Fibroblast of skin of abdomen (primary cell): ENCODE results near the gene STIM1.

Experiments
- DNase-seq: peaks from one replicate; pipeline ENCODE4 v3.0.0-alpha.2; 2013

The STIM1 gene

DNA sequence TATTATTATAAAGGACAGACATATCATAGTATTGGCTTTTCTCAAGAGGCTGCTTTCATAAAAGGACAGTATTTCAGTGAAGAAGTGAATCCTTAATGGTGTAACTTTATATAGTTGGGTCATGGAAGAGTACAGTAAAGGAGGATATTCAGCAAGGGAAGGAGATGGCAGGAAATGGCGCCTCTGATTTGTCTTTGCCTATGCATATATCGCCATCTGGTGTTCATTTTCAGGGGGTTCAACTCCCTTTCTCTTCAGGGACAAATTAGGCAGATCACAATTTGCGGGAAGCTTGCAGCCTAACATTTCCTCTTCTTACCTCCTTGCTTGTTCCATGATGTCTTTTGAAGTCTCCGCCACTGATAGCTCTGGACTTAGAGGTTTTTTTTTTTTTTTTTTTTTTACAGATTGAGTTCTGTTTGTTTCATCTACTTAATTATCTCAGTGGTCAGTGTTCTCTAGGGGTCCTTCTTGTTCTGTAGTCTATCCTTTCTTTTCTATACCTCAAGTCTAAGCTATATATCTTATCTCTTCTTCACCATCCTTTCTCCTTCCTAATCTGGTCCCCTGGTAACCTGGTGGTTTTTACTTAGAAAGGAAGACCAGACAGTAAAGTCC, 217.3 kb downstream of the STIM1 start:
- DNase-seq = peak; percentile 70

DNA sequence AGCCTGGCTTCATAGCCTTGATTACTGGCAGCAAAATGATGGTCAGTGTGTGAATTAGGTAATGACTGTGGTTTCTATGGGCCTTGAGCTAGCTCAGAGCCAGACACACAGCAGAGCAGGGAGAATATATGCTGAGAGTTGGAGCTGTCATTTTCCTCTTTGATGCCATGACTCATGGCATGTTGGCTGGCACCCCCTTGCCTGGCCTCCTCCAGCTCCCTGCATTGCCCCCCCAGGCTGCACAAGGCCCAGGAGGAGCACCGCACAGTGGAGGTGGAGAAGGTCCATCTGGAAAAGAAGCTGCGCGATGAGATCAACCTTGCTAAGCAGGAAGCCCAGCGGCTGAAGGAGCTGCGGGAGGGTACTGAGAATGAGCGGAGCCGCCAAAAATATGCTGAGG, 218.8 kb downstream of the STIM1 start:
- DNase-seq = no peak

DNA sequence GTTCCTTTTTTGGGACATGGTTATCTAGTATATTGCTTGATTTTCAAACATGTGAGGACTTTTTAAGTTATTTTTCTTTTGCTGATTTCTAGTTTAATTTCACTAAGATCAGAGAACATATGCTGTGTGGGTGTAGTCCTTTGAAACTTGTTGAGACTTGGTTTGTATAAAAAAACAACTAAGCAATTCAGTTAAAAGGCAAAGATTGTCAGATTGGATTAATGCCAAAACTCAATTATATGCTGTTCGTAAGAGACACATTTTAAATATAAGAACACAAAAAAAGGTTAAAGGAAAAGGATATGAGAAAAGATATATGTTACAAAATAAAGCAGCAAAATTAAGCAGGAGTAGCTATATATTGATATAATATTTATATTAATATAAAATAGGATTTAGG, 221.3 kb downstream of the STIM1 start:
- no peak for DNase-seq

DNA sequence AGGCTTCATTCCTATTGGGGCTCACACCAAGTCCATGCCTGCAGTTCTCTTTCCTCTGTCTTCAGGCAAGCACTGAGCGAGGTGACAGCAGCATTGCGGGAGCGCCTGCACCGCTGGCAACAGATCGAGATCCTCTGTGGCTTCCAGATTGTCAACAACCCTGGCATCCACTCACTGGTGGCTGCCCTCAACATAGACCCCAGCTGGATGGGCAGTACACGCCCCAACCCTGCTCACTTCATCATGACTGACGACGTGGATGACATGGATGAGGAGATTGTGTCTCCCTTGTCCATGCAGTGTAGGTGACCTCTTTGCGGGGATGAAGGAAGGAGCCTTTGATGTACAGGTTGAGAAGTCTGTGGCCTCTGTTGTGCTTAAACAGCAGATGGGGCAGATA, 227.7 kb downstream of the STIM1 start:
- DNase-seq = no peak

DNA sequence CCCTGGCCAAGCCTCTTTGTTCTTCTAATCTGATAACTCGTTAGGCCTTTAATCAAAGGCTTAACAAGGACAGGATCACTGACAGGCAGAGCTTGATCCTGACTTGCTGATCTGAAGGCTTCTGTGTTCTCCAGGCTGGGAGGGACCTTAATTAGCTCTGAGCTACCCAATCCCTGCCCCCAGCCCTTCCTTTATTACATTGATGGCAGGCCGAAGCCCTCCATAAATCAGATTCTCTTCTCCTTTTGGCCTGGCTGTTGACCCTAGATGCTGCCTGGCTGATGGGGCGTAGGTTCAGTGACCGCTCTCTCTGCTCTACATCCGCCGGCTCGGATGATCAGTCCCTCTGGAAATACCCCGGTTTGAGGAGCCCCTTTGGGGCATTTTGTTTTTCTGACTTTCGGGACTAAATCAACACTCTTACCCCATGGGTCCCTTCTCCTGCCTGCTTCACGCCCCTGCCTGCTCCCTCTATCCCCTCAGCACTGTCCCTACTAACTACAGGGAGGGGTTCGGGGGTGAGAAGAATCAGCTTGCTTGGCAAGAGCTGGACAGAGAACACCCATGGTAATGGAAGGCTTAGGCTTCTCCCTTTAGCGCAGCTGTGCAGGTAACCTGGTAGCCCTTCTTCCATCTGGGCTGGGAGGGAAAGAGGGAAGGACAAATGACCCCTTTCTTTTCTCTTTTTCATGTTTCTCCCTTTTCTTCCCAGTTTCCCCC, 229.1 kb downstream of the STIM1 start:
- DNase-seq = no peak

DNA sequence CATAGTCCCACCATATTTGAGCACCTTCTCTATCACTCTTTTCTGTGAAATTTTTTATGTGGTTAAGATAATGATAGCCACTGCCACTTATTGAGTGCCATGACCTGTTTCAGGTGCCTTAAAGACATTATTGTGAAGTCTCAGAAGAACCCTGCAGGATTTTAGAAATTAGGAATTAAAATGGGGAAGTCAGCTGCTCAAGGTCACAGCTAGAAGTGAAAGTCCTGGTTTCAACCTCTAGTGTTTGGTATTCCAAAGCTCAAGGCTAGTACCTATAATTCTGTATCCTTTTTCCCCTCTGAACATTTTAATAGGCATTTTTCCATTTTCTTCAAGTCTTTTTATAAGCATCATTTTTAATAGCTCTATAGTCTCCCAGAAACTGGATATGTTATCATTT, 230.1 kb downstream of the STIM1 start:
- no peak for DNase-seq

DNA sequence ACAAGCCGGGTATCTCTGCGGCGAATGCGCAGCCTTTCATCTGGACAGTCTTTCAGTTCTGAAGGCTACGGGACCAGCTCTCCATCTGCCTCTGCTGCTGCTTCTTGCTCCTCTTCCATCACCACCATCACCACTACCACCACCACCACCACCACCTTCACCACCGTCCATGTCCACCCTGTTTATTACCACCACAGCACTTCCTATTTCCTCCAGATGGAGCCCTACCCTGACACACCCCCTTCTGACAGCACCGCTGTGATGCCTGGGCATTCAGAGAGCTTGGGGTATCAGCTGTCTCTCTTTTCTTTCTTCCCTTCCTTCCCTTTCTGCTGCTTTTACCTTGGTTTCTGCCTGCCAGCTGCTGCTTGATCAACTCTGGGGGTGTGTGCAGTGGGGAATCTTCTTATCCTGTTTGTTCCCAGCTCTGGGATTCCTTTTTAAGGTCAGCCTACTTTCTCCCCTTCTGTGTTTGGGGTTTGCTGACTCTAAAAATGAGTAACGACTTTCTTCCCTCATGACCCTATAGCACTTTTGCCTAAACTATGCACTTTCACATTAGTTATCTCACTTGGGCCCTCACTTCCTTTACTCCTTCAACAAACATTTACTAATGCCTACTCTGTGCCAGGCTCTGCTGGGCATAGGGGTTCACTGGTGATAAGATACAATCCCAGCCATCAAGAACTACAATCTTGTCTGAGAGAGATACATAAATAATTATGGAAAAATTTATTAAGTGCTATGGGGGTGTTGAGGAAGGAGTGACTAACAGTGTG, 231.3 kb downstream of the STIM1 start:
- no peak for DNase-seq

DNA sequence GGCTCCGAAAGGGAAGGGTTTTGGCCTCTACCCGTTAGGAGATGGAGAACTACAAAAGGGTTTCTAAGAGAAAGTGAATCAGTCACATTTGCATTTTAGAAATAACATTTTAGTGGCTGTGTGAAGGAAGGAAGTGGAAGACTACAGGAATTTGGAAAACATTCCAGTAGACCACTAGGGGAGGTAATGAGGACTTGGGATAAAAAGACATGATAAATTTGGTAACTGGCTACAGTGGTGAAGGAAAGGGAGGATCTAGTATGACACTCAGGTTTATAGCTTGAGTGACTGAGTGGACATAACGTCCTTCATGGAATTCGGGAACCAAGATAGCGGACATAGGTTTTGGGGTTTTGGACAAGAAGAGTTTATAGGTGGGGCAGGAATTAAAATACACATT, 232.1 kb downstream of the STIM1 start:
- peak; percentile 39 for DNase-seq

DNA sequence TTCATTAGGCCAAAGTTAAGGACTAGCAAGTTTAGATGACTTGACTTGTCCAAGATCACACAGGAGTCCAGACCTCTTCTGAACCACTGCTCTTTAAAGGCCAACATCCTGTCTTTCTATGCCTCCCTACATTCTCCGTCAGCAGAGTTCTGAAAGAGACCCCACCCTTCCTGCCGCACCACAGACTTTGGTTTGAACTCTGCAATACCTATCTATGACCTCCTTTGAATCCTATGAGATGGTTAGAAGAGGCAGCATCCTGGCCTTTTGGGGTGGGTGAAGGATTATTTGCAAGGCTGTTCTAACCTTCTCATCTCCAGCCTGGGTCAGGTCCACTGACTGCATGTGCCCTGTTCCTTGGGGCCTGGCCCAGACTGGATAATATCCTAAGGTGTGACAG, 234.8 kb downstream of the STIM1 start:
- no peak for DNase-seq

DNA sequence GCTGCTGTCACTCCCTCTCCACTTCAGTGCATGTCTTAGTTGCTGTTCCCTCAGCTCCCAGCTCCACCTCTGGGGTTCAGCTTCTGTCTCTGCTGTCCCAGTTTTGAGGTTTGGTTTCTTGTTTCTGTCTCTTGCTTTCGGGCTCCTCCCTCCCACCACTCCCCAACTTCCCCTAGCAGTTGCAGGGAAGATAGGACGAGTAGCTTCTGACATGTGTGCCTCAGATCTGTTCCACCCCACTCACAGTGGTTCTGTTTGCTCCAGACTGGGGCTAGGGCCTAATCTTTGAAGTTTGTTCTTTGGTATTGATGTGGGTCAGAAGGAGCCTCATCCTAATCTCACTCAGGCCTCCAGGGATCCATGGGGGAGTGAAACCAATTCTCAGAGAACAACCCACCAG, 236.6 kb downstream of the STIM1 start:
- DNase-seq = no peak

DNA sequence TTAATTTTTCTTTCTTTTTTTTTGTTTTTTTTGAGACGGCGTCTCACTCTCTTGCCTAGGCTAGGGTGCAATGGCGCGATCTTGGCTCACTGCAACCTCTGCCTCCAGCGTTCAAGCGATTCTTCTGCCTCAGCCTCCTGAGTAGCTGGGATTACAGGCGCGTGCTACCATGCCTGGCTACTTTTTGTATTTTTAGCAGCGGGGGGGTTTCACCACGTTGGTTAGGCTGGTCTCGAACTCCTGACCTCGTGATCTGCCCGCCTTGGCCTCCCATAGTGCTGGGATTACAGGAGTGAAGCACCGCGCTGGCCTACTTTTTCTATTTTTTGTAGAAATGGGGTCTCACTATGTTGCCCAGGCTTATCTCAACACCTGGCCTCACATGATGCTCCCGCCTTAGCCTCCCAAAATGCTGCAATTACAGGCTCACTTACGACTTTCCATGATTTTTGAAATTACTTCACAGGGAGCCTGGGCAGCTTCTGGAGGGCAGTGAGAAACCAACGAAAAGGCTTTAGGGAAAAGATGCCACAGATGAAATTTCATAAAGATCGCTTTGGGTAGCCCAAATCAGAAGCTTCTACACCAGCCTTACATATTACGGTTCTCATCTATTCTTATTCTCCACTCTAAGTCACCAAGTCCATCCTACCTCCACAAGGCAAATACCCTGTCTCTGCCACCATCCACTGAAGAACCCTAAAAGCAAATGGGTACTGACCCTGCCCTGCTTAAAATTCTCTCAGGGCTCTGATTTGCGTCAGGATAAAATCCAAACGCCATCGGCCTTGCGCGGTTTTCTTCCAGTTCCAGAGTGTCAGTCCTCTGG, 238.3 kb downstream of the STIM1 start:
- peak; percentile 14 for DNase-seq

DNA sequence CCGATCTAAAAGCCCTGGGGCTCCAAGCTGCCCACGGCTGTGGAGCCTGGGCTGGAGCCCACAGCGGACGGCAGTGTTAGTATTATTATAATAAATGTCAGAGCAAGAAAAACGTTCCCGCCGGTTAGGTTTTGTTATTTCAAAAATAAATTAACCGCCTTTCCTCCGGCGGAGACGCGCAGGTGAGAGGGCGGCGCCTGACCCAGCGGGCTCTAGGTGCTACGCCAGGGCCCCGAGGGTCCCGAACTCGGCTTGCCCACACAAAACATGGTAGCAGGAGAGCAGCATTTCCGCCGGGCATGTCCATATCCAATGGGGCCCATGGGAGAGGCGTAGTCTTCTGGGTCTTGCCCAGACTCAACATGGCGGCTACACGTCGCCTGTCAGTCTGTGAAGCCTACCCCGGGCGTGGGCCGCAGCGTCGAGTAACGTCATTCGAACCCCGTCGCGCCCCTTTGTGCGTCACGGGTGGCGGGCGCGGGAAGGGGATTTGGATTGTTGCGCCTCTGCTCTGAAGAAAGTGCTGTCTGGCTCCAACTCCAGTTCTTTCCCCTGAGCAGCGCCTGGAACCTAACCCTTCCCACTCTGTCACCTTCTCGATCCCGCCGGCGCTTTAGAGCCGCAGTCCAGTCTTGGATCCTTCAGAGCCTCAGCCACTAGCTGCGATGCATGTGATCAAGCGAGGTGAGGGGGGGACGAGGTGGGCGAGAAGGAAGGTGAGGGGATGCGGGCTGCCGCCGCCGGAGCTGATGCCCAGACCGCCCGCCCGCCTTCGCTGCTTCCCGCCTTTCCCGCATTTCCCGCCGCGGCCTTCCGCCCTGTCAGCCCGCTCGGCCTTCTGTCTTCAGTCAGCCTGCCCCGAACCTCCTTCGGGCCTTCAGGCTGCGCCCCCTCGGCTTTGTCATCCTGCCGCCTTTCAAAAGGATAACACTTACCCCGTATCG, 239.2 kb downstream of the STIM1 start, which contains the start of gene RRM1:
RRM1 (plus strand) TSS at position 452 of the 944 bp plus-strand sequence; CDS start at position 666, 214 bp downstream.
- peak; percentile 98 for DNase-seq

DNA sequence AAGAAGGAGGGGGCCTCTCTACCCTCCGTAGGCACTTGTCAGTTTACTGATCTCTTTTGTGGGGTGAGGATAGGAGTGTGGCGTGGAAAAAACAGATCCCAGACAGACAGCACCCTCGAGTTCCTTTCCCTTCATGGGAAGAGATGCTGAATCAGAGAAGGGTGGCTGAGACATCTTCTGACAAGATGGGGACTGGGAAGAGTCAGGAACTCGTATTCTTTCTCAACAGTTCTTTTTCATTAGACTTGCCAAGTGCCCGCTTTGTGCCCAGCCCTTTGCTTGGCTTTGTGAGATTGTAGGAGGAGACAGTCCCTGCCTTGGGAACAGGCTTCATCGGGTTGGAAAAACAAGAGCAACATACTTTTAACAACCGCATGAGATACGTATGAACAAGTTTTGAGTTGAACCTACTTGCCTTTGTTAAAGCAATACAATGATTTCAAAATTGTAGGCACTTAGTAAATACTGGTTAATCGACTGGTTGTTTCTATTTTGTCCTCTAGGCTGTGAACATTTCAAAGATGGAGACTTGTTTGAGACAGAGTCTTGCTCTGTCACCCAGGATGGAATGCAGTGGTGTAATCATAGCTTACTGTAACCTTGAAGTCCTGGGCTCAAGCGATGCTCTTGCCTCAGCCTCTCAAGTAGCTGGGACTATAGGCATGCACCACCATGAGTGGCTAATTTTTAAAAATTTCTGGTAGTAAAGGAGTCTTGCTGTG, 240.2 kb downstream of the STIM1 start:
- DNase-seq = peak; percentile 69

DNA sequence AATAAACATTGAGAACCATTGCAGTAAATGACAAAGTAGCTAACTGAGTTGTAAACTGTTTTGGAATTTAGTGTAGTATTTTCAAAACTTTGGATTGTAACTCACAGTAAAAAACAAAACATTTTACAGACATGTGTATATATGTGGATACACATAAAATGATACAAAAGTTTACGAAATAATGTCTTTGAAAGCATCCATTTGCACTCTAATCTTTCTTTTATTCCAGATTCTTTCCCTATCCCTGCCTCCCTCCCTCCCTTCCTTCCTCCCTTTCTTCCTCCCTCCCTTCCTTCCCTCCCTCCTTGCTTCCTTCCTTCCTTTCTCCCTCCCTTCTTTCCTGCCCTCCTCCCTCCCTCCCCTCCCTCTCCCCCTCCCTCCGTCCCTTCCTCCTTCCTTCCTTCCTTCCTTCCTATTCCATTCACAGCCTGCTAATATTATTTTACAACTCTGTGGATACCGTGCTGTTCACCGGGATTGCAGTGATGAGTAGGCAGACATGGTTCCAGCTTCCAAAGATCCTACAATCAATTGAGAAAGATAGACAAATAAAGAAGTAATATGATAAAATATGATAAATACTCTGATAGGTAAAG, 242.7 kb downstream of the STIM1 start:
- DNase-seq = no peak

DNA sequence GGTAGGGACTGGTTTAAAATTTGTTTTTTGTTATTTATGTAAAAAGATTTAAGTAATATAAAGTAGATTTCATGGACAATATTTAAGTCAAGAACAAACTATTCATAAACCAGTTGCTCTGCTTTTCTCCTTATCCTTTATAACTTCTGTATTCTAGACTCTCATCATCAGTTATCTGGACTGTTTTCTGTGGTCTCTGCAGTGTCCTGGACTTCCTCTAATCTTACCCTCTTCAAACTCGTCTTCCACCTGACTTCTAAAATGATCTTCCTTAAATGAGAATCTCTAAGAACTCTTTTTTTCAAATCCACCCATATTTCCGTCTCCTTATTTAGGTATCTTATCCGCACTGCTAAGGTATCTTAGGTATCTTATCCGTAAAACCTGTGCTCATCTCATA, 247.2 kb downstream of the STIM1 start:
- DNase-seq = no peak

DNA sequence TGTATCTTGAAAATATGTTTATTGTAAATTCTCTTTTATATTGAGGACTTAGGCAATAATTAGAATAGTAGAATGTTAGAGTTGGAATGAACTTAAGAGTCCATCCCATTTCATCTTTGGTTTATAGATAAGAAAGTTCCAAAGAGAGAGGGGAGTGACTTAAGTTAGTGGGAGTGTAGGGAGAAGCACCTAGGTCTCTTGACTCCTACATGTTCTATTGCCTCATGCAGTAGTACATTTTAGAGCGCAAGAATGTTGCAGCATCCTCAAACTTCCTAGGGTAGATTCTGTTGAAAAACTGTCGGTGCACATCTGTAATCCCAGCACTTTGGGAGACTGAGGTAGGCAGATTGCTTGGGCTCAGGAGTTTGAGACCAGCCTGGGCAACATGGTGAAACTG, 247.8 kb downstream of the STIM1 start:
- DNase-seq = no peak

DNA sequence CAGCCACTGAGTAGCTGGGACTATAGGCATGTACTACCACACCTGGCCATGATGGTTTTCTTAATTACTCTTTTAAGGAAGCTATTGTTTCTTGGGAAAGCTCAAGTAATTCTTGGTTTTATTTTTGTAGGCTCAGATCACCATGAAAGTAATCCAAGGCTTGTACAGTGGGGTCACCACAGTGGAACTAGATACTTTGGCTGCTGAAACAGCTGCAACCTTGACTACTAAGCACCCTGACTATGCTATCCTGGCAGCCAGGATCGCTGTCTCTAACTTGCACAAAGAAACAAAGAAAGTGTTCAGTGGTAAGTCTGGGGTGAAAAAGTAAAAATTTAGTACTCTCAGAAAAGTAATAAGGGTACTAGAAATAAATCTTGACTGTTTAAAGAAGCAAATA, 250.5 kb downstream of the STIM1 start:
- no peak for DNase-seq

DNA sequence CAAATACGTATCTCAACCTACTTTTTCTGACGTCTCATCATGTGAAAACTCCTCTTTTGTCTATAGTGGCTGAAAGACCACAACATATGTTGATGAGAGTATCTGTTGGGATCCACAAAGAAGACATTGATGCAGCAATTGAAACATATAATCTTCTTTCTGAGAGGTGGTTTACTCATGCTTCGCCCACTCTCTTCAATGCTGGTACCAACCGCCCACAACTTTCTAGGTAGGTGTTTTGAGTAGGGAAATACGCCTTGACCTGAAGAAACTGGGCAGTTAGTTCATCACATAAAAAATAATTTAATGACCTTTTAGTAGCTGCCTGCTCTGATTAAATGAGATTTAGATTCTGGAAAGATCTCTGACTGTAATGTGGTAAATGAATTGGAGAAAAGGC, 256.4 kb downstream of the STIM1 start:
- no peak for DNase-seq

DNA sequence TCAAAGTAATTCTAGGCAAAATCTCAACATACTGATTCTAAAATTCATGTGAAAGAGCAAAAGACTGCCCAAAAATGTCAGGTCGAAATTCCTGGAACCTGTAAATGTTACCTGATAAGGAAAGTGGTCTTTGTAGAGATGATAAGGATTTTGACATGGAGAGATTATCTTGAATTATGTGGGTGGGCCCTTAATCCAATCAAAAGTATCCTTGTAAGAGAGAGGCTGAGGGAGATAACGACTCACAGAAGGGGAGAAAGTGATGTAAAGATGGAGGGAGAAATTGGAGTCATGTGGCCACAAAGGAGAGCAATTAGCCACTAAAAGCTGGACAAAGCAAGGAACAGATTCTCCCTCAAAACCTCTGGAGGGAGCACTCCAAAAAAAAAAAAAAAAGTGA, 259.7 kb downstream of the STIM1 start:
- no peak for DNase-seq

DNA sequence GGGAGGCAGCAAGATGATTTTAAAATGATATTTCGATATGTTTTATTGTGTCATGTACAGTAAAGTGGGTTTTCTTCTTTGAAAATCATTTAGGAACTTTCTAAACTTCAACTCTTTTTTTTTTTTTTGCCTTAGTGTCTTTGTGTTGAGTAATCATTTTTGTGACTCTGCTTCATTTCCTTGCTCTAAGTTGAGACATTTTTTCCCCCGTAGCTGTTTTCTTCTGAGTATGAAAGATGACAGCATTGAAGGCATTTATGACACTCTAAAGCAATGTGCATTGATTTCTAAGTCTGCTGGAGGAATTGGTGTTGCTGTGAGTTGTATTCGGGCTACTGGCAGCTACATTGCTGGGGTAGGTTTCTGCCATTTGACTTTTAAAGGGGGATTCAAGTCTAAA, 262.6 kb downstream of the STIM1 start:
- peak; percentile 57 for DNase-seq

DNA sequence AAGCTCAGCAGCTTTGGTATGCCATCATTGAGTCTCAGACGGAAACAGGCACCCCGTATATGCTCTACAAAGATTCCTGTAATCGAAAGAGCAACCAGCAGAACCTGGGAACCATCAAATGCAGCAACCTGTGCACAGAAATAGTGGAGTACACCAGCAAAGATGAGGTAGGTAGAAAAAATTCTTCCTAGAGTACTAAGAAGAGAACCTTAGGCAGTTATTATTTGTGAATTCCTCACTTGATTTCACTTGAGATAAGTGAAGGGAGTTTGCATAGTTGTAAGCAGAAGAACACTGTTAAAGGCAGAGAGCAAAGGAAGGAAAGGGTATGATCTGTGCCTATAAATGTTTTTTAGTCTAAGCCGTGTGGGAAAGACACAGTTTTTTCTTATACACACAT, 267.8 kb downstream of the STIM1 start:
- no peak for DNase-seq
